ENCODE measurements around the gene MOB1A. TPM values are rescaled to one million over a fixed set of nuclear protein-coding genes. Genes with fewer than 3 reads are reported as not detected.

Gene MOB1A
- total and polyA plus RNA-seq, 10 of the 15 experiments (the other 5 are each of a cell fraction or from before 2014, with no cell fraction given): 41.2 to 232 (median 172) TPM

GRCh38 chr2:74198023-74198460 lies 19.4 kb upstream of the MOB1A start (continued):
- TF ChIP-seq ZBTB40 (IDR thresholded peaks at IDR 0.05; ENCODE audit: borderline replicate concordance): 0 out of 2 replicates have a peak, but pooled peaks have one; percentile 14
- TF ChIP-seq EZH2 (IDR thresholded peaks at IDR 0.05; ENCODE audit: borderline replicate concordance, control insufficient read depth, low read depth, low read length): no peak
- no peak for TF ChIP-seq TBL1XR1 (IDR thresholded peaks at IDR 0.05; ENCODE audit: low read depth, low read length)
- TF ChIP-seq SUZ12 (IDR thresholded peaks at IDR 0.05; ENCODE audit: unreplicated experiment): no peak
- TF ChIP-seq GATAD2B (conservative IDR thresholded peaks at IDR 0.05; ENCODE audit: low read depth): no peak
- TF ChIP-seq ELK1 (IDR thresholded peaks at IDR 0.05; ENCODE audit: low read depth, low read length): no peak
- TF ChIP-seq MTA3 (IDR thresholded peaks at IDR 0.05; ENCODE audit: borderline replicate concordance, low read length): no peak
- no peak for TF ChIP-seq KDM1A (IDR thresholded peaks at IDR 0.05; ENCODE audit: borderline replicate concordance)
- TF ChIP-seq SP1 (IDR thresholded peaks at IDR 0.05; ENCODE audit: low read depth, low read length): no peak
- no peak for TF ChIP-seq FOXK2 (IDR thresholded peaks at IDR 0.05)
- TF ChIP-seq NR2F1 (conservative IDR thresholded peaks at IDR 0.05): no peak
- no peak for TF ChIP-seq MEF2A (IDR thresholded peaks at IDR 0.05; ENCODE audit: insufficient read depth, low read depth, low read length)
- TF ChIP-seq RAD51 (IDR thresholded peaks at IDR 0.05): no peak
- no peak for TF ChIP-seq SMC3 (IDR thresholded peaks at IDR 0.05; ENCODE audit: borderline replicate concordance, low read length)
- TF ChIP-seq NR2C2 (IDR thresholded peaks at IDR 0.05; ENCODE audit: borderline replicate concordance, control insufficient read depth, insufficient read length, low read depth): no peak
- peak; percentile 11; the same call in 1 of the 2 replicates for TF ChIP-seq SPI1 (IDR thresholded peaks at IDR 0.05; ENCODE audit: borderline replicate concordance, insufficient read depth, low read depth, low read length)
- TF ChIP-seq TAF1 (IDR thresholded peaks at IDR 0.05; ENCODE audit: borderline replicate concordance, low read depth, low read length): no peak
- TF ChIP-seq, protein P1, sequence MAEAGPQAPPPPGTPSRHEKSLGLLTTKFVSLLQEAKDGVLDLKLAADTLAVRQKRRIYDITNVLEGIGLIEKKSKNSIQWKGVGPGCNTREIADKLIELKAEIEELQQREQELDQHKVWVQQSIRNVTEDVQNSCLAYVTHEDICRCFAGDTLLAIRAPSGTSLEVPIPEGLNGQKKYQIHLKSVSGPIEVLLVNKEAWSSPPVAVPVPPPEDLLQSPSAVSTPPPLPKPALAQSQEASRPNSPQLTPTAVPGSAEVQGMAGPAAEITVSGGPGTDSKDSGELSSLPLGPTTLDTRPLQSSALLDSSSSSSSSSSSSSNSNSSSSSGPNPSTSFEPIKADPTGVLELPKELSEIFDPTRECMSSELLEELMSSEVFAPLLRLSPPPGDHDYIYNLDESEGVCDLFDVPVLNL (IDR thresholded peaks at IDR 0.05; ENCODE audit: low read depth, low read length): no peak
- TF ChIP-seq BMI1 (IDR thresholded peaks at IDR 0.05; ENCODE audit: borderline replicate concordance): no peak
- no peak for TF ChIP-seq MTA2 (IDR thresholded peaks at IDR 0.05; ENCODE audit: low read depth)
- no peak for TF ChIP-seq MYB (IDR thresholded peaks at IDR 0.05; ENCODE audit: borderline replicate concordance, low read depth, low read length)
- TF ChIP-seq ZNF384 (IDR thresholded peaks at IDR 0.05; ENCODE audit: borderline replicate concordance, low read depth, low read length): no peak
- no peak for TF ChIP-seq IKZF1 (conservative IDR thresholded peaks at IDR 0.05)
- TF ChIP-seq ZSCAN29 (IDR thresholded peaks at IDR 0.05): no peak
- TF ChIP-seq NR2C1 (IDR thresholded peaks at IDR 0.05): no peak
- peak; percentile 90 for TF ChIP-seq RFX5 (IDR thresholded peaks at IDR 0.05; ENCODE audit: low read depth, low read length)

Measured in GM12878 (cell line).